ENCODE data around the gene PMEPA1. TPM values are rescaled to one million over a fixed set of nuclear protein-coding genes. Genes with fewer than 3 reads are reported as not detected.

The PMEPA1 gene
- total and polyA plus RNA-seq, 2 donors (not counting 3 experiments of a cell fraction or from before 2014, with no cell fraction given) = 31.6 to 33.2 TPM

DNA sequence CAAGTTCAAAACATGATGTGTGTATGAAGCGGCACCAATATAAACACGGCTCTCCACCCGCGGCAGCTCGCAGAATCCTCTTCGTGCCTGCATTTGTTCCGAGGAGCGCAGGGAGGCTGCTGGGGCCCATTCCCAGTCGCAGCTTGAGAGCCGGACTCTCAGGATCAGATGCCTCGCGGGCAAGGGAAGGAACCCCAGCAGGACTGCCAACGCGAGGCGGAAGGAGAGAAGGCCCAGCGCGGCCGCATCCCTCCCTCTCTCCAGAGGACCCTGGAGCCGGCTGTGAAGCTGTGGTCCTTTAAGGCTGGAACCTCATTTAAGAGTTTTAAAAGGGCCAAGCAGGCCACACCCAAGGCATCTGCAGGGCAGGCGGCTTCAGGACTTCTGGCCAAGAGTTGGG is 45.3 kb downstream of the PMEPA1 start:
- H3K9me1 ChIP-seq (replicated peaks; ENCODE audit: control insufficient read depth, extremely low read depth, insufficient read depth, low read length) = no peaks in the 10 kb centered on the region
- BruUV-seq (replicated peaks) = no TSS peak
- ChIA-PET CTCF (no interaction called here), POLR2A (no interaction called here)
- H3K27ac ChIP-seq (ENCODE audit: insufficient read depth, low read depth, low read length) = no peak overlapping the region
- H3K9me3 ChIP-seq (replicated peaks; ENCODE audit: control insufficient read depth, insufficient read depth, low read length) = no peaks in the 10 kb centered on the region
- no peaks in the 10 kb centered on the region for H3K27me3 ChIP-seq (ENCODE audit: control insufficient read depth in 2 of 2, insufficient read depth in 2 of 2, low read length in 2 of 2)
- peaks cover 25% of the 10 kb centered on the region for H3K79me2 ChIP-seq (ENCODE audit: control insufficient read depth, insufficient read depth, low read length)
- dilution Hi-C loops (cut with MboI; ENCODE audit: extremely low pct_ligation_motif_present, low sequenced_read_pairs) = no loop called here
- H4K20me1 ChIP-seq (replicated peaks; ENCODE audit: control insufficient read depth, extremely low read depth, insufficient read depth, low read length) = no peaks in the 10 kb centered on the region
- no peak for FAIRE-seq
- no peak overlapping the region for H2AFZ ChIP-seq (ENCODE audit: low read depth, low read length)
- no peaks in the 10 kb centered on the region for H3K4me1 ChIP-seq (ENCODE audit: control insufficient read depth, extremely low read depth, insufficient read depth, low read length)
- no peak for DNase-seq (ENCODE audit: low read depth, low spot score)
- H3K9ac ChIP-seq (replicated peaks; ENCODE audit: extremely low read depth, insufficient read depth, low read length) = no peak overlapping the region
- H3K36me3 ChIP-seq (ENCODE audit: control insufficient read depth in 2 of 2, extremely low read depth in 1 of 2, insufficient read depth in 2 of 2, low read length in 2 of 2) = no peaks in the 10 kb centered on the region
- no peak for TF ChIP-seq GATA2 (IDR thresholded peaks at IDR 0.05; ENCODE audit: insufficient read depth, insufficient read length, low read depth, low read length)
- TF ChIP-seq, protein P1, sequence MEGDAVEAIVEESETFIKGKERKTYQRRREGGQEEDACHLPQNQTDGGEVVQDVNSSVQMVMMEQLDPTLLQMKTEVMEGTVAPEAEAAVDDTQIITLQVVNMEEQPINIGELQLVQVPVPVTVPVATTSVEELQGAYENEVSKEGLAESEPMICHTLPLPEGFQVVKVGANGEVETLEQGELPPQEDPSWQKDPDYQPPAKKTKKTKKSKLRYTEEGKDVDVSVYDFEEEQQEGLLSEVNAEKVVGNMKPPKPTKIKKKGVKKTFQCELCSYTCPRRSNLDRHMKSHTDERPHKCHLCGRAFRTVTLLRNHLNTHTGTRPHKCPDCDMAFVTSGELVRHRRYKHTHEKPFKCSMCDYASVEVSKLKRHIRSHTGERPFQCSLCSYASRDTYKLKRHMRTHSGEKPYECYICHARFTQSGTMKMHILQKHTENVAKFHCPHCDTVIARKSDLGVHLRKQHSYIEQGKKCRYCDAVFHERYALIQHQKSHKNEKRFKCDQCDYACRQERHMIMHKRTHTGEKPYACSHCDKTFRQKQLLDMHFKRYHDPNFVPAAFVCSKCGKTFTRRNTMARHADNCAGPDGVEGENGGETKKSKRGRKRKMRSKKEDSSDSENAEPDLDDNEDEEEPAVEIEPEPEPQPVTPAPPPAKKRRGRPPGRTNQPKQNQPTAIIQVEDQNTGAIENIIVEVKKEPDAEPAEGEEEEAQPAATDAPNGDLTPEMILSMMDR (IDR thresholded peaks at IDR 0.05; ENCODE audit: extremely low read depth in 1 of 2, insufficient read depth in 1 of 2, low read depth in 1 of 2, low read length in 2 of 2) = no peak
- TF ChIP-seq POLR2AphosphoS5 (IDR thresholded peaks at IDR 0.05; ENCODE audit: insufficient read depth, low read depth, low read length) = no peak
- no peak for TF ChIP-seq FOS (IDR thresholded peaks at IDR 0.05; ENCODE audit: borderline replicate concordance, insufficient read depth, low read length)
- TF ChIP-seq JUN (IDR thresholded peaks at IDR 0.05; ENCODE audit: borderline replicate concordance, insufficient read depth, insufficient read length, low read depth) = no peak
- no peak for TF ChIP-seq MYC (IDR thresholded peaks at IDR 0.05; ENCODE audit: low read depth, low read length)
- no peak for TF ChIP-seq EZH2 (IDR thresholded peaks at IDR 0.05; ENCODE audit: borderline replicate concordance, low read depth, low read length, severe bottlenecking)
- TF ChIP-seq, protein P2, sequence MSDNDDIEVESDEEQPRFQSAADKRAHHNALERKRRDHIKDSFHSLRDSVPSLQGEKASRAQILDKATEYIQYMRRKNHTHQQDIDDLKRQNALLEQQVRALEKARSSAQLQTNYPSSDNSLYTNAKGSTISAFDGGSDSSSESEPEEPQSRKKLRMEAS (IDR thresholded peaks at IDR 0.05; ENCODE audit: insufficient read depth, insufficient read length) = no peak
- no peak for TF ChIP-seq POLR2A (IDR thresholded peaks at IDR 0.05; ENCODE audit: low read depth, low read length)
- H3K4me2 ChIP-seq (ENCODE audit: insufficient read depth, low read length) = no peak overlapping the region
- H3K4me3 ChIP-seq (replicated peaks in 1 of 3; ENCODE audit: insufficient read depth in 1 of 3, low read depth in 1 of 3, low read length in 3 of 3) = no peak overlapping the region
- intact Hi-C loops (cut with micrococcal nuclease) = no loop called here

Data from endothelial cell of umbilical vein (primary cell).